HL-60 (cell line): Measurements from ENCODE around the gene TSPAN1.

Source experiments
- DNase-seq, 2 experiments: peaks; one replicate each; pipeline ENCODE4 v3.0.0-alpha.2; 2010 to 2020; ENCODE audit warnings: low read depth in 1 of 2, low spot score in 1 of 2
- H3K27ac ChIP-seq: fragments of 250-450 bp; sonication (Bioruptor Pico); replicated peaks from 2 replicates; pipeline ENCODE4 v1.5.1; 2020; ENCODE audit warnings: mild to moderate bottlenecking, moderate library complexity
- H3K27me3 ChIP-seq: fragments of 250-450 bp; sonication (Bioruptor Pico); 2 replicates; pipeline ENCODE4 v1.5.1; 2021; ENCODE audit warnings: mild to moderate bottlenecking, moderate library complexity; ENCODE audit not compliant: insufficient read depth, poor library complexity, severe bottlenecking
- H3K4me3 ChIP-seq: replicated peaks from 2 replicates; pipeline ENCODE4 v1.5.1; 2011; ENCODE audit warnings: mild to moderate bottlenecking, control low read depth, low read length; ENCODE audit not compliant: insufficient read depth
- CTCF ChIP-seq: IDR thresholded peaks from one replicate; pipeline ENCODE4 v1.5.1; 2011; ENCODE audit warnings: low read length, control low read depth, inconsistent platforms; ENCODE audit not compliant: insufficient read depth
- GABPA ChIP-seq: IDR thresholded peaks from 2 replicates; pipeline ENCODE4 v1.6.1; 2012; ENCODE audit warnings: low read depth
- POLR2AphosphoS5 ChIP-seq: IDR thresholded peaks from 2 replicates; pipeline ENCODE4 v1.6.1; 2012; ENCODE audit warnings: low read depth
- REST ChIP-seq: IDR thresholded peaks from 2 replicates; pipeline ENCODE4 v1.6.1; 2012; ENCODE audit warnings: low read depth; ENCODE audit not compliant: insufficient replicate concordance
- SPI1 ChIP-seq: IDR thresholded peaks from 2 replicates; pipeline ENCODE4 v1.6.1; 2012; ENCODE audit warnings: low read depth, mild to moderate bottlenecking, borderline replicate concordance

Gene TSPAN1

DNA sequence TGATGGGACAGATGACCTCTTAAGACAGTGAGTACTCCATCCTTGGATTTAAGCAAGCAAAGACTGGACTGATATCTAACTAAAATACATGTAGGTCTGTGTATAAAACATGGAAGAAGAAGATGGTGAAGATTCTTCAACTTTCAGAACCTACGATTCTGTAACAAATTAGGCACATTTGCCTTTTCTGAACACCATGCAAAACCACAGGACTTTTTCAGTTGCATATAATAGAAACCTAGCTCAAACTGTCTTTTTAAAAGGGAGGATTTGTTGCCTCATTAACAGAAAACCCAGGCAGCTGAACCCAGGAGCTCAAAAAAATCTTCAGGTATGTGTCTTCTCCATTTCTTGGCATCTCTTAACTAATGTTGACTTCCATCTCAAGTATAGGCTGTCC is 14.7 kb upstream of the TSPAN1 start:
- Histone ChIP-seq H3K27ac (no peak overlapping the region), H3K27me3 (no peaks in the 10 kb centered on the region), H3K4me3 (no peak overlapping the region)
- no peak for DNase-seq
- no peak for TF ChIP-seq CTCF
- TF ChIP-seq REST = no peak
- no peak for TF ChIP-seq GABPA
- TF ChIP-seq SPI1 = no peak
- no peak for TF ChIP-seq POLR2AphosphoS5

GRCh38 chr1:46166521-46167462 is 8.1 kb upstream of the TSPAN1 start:
- Histone ChIP-seq H3K27me3 (peaks cover 3% of the 10 kb centered on the region), H3K4me3 (peak overlapping the region; percentile 52), H3K27ac (no peak overlapping the region)
- TF ChIP-seq REST = no peak
- TF ChIP-seq SPI1 = peak; percentile 49; the same call in 1 of the 2 replicates
- peak in 1 of 2 experiments; percentile 39 for DNase-seq

DNA sequence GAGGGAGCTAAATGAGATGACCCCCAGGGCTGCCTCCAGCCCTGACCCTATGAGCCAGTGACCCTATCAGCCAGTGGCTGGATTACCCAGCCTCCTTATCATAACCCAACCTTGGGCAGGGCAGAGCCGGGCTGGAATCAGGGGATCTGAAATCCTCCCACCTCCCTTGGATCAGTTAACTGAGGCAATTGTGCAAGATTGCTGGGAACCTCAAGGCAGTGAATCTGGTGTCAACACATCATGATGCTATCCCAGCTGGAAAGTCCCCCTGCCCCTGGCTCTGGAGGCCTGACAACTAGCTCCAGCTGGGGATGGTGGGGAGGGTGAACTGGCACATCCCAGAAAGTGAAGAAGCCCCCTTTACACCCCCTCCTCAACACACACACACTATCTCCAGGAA is 6.4 kb upstream of the TSPAN1 start:
- DNase-seq = no peak
- no peak overlapping the region for H3K27ac ChIP-seq
- H3K4me3 ChIP-seq = no peak overlapping the region
- peaks cover 3% of the 10 kb centered on the region for H3K27me3 ChIP-seq
- TF ChIP-seq POLR2AphosphoS5 (no peak), REST (no peak), GABPA (no peak), SPI1 (no peak)

GRCh38 chr1:46169811-46170454 is 5.0 kb upstream of the TSPAN1 start:
- Histone ChIP-seq H3K27me3 (peaks cover 3% of the 10 kb centered on the region), H3K4me3 (no peak overlapping the region), H3K27ac (no peak overlapping the region)
- no peak for TF ChIP-seq SPI1
- TF ChIP-seq GABPA = no peak
- no peak for TF ChIP-seq CTCF
- TF ChIP-seq REST = no peak
- no peak for TF ChIP-seq POLR2AphosphoS5
- no peak for DNase-seq
